NCI-H2029 (cell line): ENCODE measurements around the gene RRP9.

Experiments
- DNase-seq: peaks from one replicate; lab custom pipeline; 2025; lab: John Stamatoyannopoulos, UW

The RRP9 gene

GRCh38 chr3:51955893-51956770 lies 14.4 kb upstream of the RRP9 start:
- DNase-seq = no peak

DNA sequence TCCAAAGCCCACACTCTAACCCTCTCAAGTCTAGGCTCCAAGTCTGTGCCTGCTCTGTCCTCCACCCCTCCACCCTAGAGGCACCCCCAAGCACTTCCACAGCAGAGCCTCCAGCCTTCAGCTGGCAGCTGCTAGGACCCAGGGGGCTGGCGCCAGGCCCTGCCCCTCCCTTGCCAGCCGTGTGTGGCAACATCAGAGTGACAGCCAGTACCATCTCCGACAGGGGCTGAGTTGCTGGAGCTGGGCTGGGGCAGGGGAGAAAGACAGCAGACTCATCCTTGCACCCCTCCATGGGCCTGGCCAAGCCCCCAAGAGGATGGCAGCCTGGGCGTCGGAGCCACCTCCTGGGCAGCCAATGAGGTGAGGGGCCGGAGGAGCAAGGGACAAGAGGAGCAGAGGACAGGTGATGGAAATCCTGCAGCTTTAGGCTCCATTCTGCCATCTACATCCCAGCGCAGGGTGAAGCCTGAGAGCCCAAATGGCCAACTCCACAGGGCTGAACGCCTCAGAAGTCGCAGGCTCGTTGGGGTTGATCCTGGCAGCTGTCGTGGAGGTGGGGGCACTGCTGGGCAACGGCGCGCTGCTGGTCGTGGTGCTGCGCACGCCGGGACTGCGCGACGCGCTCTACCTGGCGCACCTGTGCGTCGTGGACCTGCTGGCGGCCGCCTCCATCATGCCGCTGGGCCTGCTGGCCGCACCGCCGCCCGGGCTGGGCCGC lies 13.6 kb upstream of the RRP9 start, which contains the start of gene GPR62:
GPR62 (plus strand) TSS at position 207 of the 718 bp plus-strand sequence; CDS start at position 479, 272 bp downstream.
- no peak for DNase-seq

DNA sequence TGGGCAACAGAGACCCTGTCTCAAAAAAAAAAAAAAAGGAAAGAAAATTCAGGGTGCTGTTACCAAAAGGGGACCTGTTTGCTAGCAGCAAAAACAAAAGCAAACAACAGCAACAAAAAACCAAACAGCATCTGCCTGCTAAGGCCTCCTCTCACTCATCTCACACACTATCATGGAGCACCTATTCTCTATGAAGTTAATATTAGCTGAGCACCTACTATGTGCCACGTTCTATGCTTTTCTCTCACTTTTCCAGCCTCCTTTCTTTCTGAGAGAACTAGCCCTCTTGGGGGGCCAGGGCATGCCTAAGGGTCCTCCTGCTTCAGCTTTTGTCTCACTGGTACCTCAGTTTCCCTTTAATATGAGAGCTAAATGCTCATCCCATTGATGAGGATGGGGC lies 13.0 kb upstream of the RRP9 start:
- no peak for DNase-seq

DNA sequence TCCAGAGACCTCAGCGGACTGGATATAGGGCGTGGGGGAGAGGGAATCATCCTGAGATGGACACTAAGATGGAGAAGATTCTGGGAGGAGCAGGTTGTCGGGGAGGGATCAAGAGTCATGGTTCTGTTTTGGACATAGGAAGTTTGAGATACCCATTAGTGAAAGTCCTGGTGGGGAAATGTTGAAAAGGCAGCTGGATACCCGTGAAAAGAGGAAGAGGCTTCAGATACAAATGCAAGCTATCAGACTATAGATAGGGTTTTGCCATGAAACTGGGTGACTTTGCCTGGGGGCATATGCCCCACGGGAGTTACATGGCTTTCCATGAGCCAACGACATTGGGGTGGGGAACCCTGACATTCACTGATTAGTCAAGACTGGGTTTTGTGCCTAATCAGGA lies 12.4 kb upstream of the RRP9 start:
- no peak for DNase-seq

DNA sequence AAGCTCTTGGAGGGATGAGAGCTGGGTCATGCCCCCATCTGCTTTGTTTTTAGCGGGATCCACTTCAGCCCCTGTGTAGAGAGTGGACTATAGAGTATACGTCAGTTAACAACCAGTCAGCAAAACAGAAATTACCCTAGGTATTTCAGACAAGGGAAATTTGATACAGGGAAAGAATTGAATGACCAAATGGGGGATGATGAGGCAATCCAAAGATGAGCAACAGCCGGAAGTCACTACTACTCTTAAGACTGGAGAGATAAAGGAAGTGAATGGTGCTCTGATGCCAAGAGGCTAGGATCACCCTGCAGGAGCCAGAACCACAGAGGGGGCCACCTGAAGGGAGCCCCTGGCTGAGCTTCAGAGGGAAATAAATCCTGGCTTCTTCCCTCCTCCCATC lies 11.7 kb upstream of the RRP9 start:
- DNase-seq = peak; percentile 57

DNA sequence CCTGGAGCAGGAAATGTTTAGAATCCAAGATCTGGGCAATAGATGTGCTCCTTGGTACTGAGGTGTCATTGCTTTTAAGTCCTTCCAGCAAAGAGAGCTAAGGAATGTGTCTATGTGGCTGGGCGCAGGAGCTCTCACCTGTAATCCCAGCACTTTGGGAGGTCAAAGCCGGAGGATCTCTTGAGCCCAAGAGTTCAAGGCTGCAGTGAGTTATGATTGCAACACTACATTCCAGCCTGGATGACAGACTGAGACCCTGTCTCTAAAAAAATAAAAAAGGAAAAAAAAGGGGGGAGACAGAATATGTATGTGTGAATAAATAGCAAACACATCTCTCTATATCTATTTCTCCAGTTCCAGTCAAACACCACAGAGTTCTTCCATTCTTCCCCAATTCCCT lies 9.2 kb upstream of the RRP9 start:
- no peak for DNase-seq

- no peak for DNase-seq
Measured at GRCh38 chr3:51949121-51949520, 7.4 kb upstream of the RRP9 start.

- no peak for DNase-seq
Measured at GRCh38 chr3:51948016-51948580, 6.4 kb upstream of the RRP9 start.

- DNase-seq = no peak
Measured at GRCh38 chr3:51947215-51947900, 5.7 kb upstream of the RRP9 start.

DNA sequence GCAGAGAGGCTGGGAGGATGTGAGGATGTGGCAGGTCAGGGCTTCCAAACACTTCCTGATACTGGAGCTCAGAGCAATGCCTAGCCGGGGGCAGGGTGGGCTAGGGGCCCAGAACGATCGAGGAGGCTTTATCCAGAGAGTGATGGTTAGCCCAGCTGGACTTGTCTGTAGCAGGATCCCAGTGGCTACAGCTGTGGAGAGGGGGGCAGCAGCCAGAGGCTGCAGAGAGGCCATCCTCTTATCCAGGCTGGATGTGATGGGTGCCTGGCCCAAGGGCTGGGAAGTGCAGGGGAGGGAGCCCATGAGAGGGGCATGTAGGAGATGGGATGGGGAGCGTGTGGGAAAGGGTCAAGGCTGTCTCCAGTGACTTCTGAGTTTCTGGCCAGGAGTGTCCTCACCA lies 5.1 kb upstream of the RRP9 start:
- DNase-seq = no peak

GRCh38 chr3:51945926-51946705 lies 4.4 kb upstream of the RRP9 start:
- DNase-seq = no peak

GRCh38 chr3:51945031-51945840 lies 3.5 kb upstream of the RRP9 start:
- no peak for DNase-seq

GRCh38 chr3:51944451-51945021 lies 2.8 kb upstream of the RRP9 start:
- no peak for DNase-seq

- no peak for DNase-seq
Measured at GRCh38 chr3:51943451-51944391, 2.0 kb upstream of the RRP9 start.

- DNase-seq = no peak
Measured at GRCh38 chr3:51942603-51943450, 1.1 kb upstream of the RRP9 start.

- DNase-seq = no peak
Measured at GRCh38 chr3:51941463-51941797, 274 bp downstream of the RRP9 start.

GRCh38 chr3:51940648-51941462 lies 849 bp downstream of the RRP9 start:
- no peak for DNase-seq
